ENCODE data around the gene MZB1. TPM values are rescaled to one million over a fixed set of nuclear protein-coding genes. Genes with fewer than 3 reads are reported as not detected.

The MZB1 gene
- total and polyA plus RNA-seq, 2 of the 13 experiments (the other 11 are each of a cell fraction or from before 2014, with no cell fraction given): 0.31 to 0.40 TPM

GRCh38 chr5:139406963-139407362, 17.2 kb upstream of the MZB1 start:
- Histone ChIP-seq H3K4me1 (ENCODE audit: insufficient read depth, low read length) (peaks cover 52% of the 10 kb centered on the region), H3K79me2 (ENCODE audit: insufficient read depth, low read length) (peaks cover 2% of the 10 kb centered on the region), H3K9ac (ENCODE audit: insufficient read depth, low read depth, low read length) (no peak overlapping the region), H3K27ac (ENCODE audit: extremely low read length, insufficient read depth, low read length) (peak overlapping the region; percentile 27), H4K20me1 (ENCODE audit: insufficient read depth, low read length) (no peaks in the 10 kb centered on the region; the same call in 1 of the 2 replicates), H3K4me3 (replicated peaks in 1 of 3; ENCODE audit: insufficient read depth in 1 of 3, low read depth in 2 of 3, low read length in 3 of 3) (peak overlapping the region in 1 of 3 experiments; percentile 14; a peak in 1 of 6 replicates), H3K36me3 (replicated peaks in 1 of 2; ENCODE audit: control insufficient read depth in 1 of 2, insufficient read depth in 2 of 2, low read length in 2 of 2) (no peaks in the 10 kb centered on the region), H3K27me3 (ENCODE audit: control insufficient read depth in 1 of 2, insufficient read depth in 2 of 2, low read length in 2 of 2) (no peaks in the 10 kb centered on the region), H2AFZ (ENCODE audit: low read length) (no peak overlapping the region), H3K4me2 (ENCODE audit: low read depth, low read length) (peak overlapping the region; percentile 68), H3K9me3 (ENCODE audit: low read length) (no peaks in the 10 kb centered on the region)
- intact Hi-C loops (cut with micrococcal nuclease; ENCODE audit: unreplicated experiment): no loop called here
- no TSS peak for BruUV-seq (replicated peaks)
- peak; percentile 57 for FAIRE-seq
- DNase-seq (ENCODE audit: low spot score): no peak
- ATAC-seq: peak; percentile 12; the same call in 1 of the 3 replicates
- POLR2A ChIA-PET: interaction anchor here (1.0 to 2.6 kb wide), 6 partner anchors 19 to 154 kb away, joined by 4 to 16 read pairs (median 6); partner anchors contain the start of genes DNAJC18, PAIP2 and UBE2D2
- CTCF ChIA-PET (ENCODE audit: low intra/inter-chr PET ratio, low total read pairs): no interaction called here
- 0% methylated on average over 2 of the region's 2 CpGs for WGBS (ENCODE audit: low lambda C conversion rate)
- in situ Hi-C loops (cut with HindIII; ENCODE audit: extremely low pct_ligation_motif_present, low pct_unique_long_range_greater_than_20kb): no loop called here
- TF ChIP-seq RAD51 (IDR thresholded peaks at IDR 0.05; ENCODE audit: borderline replicate concordance) (peak; percentile 38; the same call in 1 of the 2 replicates), ZNF280B (CRISPR knock-in tag; IDR thresholded peaks at IDR 0.05; ENCODE audit: borderline replicate concordance) (no peak), ZNF18 (CRISPR knock-in tag; IDR thresholded peaks at IDR 0.05; ENCODE audit: insufficient replicate concordance) (peak; percentile 92), BRCA1 (CRISPR knock-in tag; IDR thresholded peaks at IDR 0.05) (no peak), PAXIP1 (CRISPR knock-in tag; conservative IDR thresholded peaks at IDR 0.05) (0 out of 2 replicates have a peak, but pooled peaks have one; percentile 34), PHF20 (CRISPR knock-in tag; IDR thresholded peaks at IDR 0.05) (peak; percentile 64), KAT8 (CRISPR knock-in tag; IDR thresholded peaks at IDR 0.05) (peak; percentile 56; the same call in 1 of the 2 replicates), ZNF644 (CRISPR knock-in tag; IDR thresholded peaks at IDR 0.05; ENCODE audit: low read depth) (peak; percentile 73), TFAP4 (IDR thresholded peaks at IDR 0.05; ENCODE audit: borderline replicate concordance, low read depth) (peak; percentile 86; the same call in 1 of the 2 replicates), POGZ (CRISPR knock-in tag; IDR thresholded peaks at IDR 0.05) (peak; percentile 64; the same call in 1 of the 2 replicates), HNF4A (CRISPR knock-in tag; IDR thresholded peaks at IDR 0.05) (peak; percentile 66), BHLHE40 (IDR thresholded peaks at IDR 0.05; ENCODE audit: low read length) (peak; percentile 93), SAP130 (CRISPR knock-in tag; IDR thresholded peaks at IDR 0.05; ENCODE audit: low read depth) (peak; percentile 55; the same call in 1 of the 2 replicates), ZNF10 (CRISPR knock-in tag; IDR thresholded peaks at IDR 0.05; ENCODE audit: borderline replicate concordance, low read depth) (no peak), ZMYM4 (CRISPR knock-in tag; IDR thresholded peaks at IDR 0.05) (peak; percentile 48; the same call in 1 of the 2 replicates), ZBTB2 (CRISPR knock-in tag; IDR thresholded peaks at IDR 0.05; ENCODE audit: low read depth) (no peak)
